HCT116 (cell line): ENCODE measurements around the gene SMOC1.

Experiments used
- EGR1 ChIP-seq: IDR thresholded peaks from 2 replicates; pipeline ENCODE4 v1.6.1; 2012; ENCODE audit warnings: low read depth
- EZH2 ChIP-seq: fragments of 200-600 bp; sonication (generic); IDR thresholded peaks from 2 replicates; pipeline ENCODE4 v1.6.1; 2017; ENCODE audit warnings: antibody characterized with exemption, mixed run types
- EZH2phosphoT487 ChIP-seq: fragments of 200-600 bp; IDR thresholded peaks from 2 replicates; pipeline ENCODE4 v1.6.1; 2018; ENCODE audit warnings: antibody characterized with exemption, borderline replicate concordance
- FOSL1 ChIP-seq: IDR thresholded peaks from 2 replicates; pipeline ENCODE4 v1.6.1; 2012; ENCODE audit warnings: low read depth
- JUND ChIP-seq: IDR thresholded peaks from 2 replicates; pipeline ENCODE4 v1.6.1; 2012
- POLR2A ChIP-seq: IDR thresholded peaks from 2 replicates; pipeline ENCODE4 v1.7.0; 2011; ENCODE audit warnings: borderline replicate concordance; ENCODE audit not compliant: insufficient read depth, insufficient read length; ENCODE audit errors: extremely low read depth
- POLR2AphosphoS5 ChIP-seq: IDR thresholded peaks from 2 replicates; pipeline ENCODE4 v1.6.1; 2011; ENCODE audit warnings: mild to moderate bottlenecking, low read depth, low read length, moderate library complexity
- SP1 ChIP-seq: IDR thresholded peaks from 2 replicates; pipeline ENCODE4 v1.6.1; 2012; ENCODE audit warnings: low read depth
- YY1 ChIP-seq: IDR thresholded peaks from 2 replicates; pipeline ENCODE4 v1.6.1; 2011; ENCODE audit warnings: low read length, low read depth, moderate library complexity, mild to moderate bottlenecking; ENCODE audit not compliant: insufficient replicate concordance; ENCODE audit errors: extremely low read depth
- ZFX ChIP-seq: fragments of 450-650 bp; IDR thresholded peaks from 2 replicates; pipeline ENCODE4 v1.6.1; 2017
- ZNF274 ChIP-seq: fragments of 200-500 bp; sonication (Bioruptor generic); IDR thresholded peaks from 2 replicates; pipeline ENCODE4 v1.6.1; 2014; ENCODE audit warnings: mild to moderate bottlenecking, low read depth, low read length, inconsistent platforms
- TF ChIP-seq, protein P1 (sequence below), 3 experiments: fragments of 200-600 bp in 1 of 3; sonication (generic) in 1 of 3; IDR thresholded peaks in 2 of 3; conservative IDR thresholded peaks in 1 of 3; 2 replicates each; pipeline ENCODE4 v1.5.1; 2012 to 2017; ENCODE audit warnings: low read depth in 2 of 3, low read length in 2 of 3, antibody characterized with exemption in 1 of 3, borderline replicate concordance in 1 of 3, control low read depth in 1 of 3, mild to moderate bottlenecking in 1 of 3, mixed read lengths in 1 of 3, mixed run types in 1 of 3, moderate library complexity in 1 of 3; ENCODE audit not compliant: insufficient read depth in 1 of 3
- TF ChIP-seq, protein P2 (sequence below): IDR thresholded peaks from 2 replicates; pipeline ENCODE4 v1.6.1; 2012
- TF ChIP-seq, protein P3 (sequence below): IDR thresholded peaks from 2 replicates; pipeline ENCODE4 v1.6.1; 2012; ENCODE audit warnings: low read depth

DNA sequence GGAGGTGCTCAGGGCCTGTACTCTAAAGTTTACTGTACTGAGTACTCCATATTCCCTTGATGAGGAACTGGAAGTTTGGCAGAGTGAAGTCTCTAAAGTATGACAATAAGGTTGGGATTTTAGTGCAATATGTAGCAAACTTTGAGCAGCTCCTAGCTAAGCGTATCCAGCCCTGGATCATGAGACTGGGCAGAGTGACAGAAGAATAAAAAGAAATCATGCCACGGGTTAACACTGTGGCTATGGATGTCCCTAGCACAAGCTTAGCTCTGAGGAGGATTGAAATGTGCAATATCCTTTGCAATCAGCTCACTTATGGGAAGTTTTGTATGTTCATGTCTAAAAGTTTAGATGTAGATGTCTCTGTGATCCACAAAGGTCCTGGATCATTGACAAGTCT, 114.1 kb downstream of the SMOC1 start:
- no peak for TF ChIP-seq ZNF274
- TF ChIP-seq, protein P1, sequence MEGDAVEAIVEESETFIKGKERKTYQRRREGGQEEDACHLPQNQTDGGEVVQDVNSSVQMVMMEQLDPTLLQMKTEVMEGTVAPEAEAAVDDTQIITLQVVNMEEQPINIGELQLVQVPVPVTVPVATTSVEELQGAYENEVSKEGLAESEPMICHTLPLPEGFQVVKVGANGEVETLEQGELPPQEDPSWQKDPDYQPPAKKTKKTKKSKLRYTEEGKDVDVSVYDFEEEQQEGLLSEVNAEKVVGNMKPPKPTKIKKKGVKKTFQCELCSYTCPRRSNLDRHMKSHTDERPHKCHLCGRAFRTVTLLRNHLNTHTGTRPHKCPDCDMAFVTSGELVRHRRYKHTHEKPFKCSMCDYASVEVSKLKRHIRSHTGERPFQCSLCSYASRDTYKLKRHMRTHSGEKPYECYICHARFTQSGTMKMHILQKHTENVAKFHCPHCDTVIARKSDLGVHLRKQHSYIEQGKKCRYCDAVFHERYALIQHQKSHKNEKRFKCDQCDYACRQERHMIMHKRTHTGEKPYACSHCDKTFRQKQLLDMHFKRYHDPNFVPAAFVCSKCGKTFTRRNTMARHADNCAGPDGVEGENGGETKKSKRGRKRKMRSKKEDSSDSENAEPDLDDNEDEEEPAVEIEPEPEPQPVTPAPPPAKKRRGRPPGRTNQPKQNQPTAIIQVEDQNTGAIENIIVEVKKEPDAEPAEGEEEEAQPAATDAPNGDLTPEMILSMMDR (IDR thresholded peaks at IDR 0.05 in 2 of 3, conservative IDR thresholded peaks at IDR 0.05 in 1 of 3; ENCODE audit: borderline replicate concordance in 1 of 3, insufficient read depth in 1 of 3, low read depth in 2 of 3, low read length in 2 of 3), result no peak
- TF ChIP-seq POLR2A, result no peak
- no peak for TF ChIP-seq POLR2AphosphoS5
- no peak for TF ChIP-seq EZH2phosphoT487
- no peak for TF ChIP-seq JUND
- no peak for TF ChIP-seq FOSL1
- no peak for TF ChIP-seq EZH2
- TF ChIP-seq SP1, result no peak
- TF ChIP-seq, protein P2, sequence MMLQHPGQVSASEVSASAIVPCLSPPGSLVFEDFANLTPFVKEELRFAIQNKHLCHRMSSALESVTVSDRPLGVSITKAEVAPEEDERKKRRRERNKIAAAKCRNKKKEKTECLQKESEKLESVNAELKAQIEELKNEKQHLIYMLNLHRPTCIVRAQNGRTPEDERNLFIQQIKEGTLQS, result no peak
- TF ChIP-seq, protein P3, sequence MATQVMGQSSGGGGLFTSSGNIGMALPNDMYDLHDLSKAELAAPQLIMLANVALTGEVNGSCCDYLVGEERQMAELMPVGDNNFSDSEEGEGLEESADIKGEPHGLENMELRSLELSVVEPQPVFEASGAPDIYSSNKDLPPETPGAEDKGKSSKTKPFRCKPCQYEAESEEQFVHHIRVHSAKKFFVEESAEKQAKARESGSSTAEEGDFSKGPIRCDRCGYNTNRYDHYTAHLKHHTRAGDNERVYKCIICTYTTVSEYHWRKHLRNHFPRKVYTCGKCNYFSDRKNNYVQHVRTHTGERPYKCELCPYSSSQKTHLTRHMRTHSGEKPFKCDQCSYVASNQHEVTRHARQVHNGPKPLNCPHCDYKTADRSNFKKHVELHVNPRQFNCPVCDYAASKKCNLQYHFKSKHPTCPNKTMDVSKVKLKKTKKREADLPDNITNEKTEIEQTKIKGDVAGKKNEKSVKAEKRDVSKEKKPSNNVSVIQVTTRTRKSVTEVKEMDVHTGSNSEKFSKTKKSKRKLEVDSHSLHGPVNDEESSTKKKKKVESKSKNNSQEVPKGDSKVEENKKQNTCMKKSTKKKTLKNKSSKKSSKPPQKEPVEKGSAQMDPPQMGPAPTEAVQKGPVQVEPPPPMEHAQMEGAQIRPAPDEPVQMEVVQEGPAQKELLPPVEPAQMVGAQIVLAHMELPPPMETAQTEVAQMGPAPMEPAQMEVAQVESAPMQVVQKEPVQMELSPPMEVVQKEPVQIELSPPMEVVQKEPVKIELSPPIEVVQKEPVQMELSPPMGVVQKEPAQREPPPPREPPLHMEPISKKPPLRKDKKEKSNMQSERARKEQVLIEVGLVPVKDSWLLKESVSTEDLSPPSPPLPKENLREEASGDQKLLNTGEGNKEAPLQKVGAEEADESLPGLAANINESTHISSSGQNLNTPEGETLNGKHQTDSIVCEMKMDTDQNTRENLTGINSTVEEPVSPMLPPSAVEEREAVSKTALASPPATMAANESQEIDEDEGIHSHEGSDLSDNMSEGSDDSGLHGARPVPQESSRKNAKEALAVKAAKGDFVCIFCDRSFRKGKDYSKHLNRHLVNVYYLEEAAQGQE, result no peak
- no peak for TF ChIP-seq ZFX
- TF ChIP-seq YY1, result no peak
- TF ChIP-seq EGR1, result no peak
